ENCODE results near the gene XNDC1N. TPM values are rescaled to one million over a fixed set of nuclear protein-coding genes. Genes with fewer than 3 reads are reported as not detected.
A peak's percentile ranks its signal among the peaks of the same experiment; 100 is the strongest.

Gene XNDC1N
- total and polyA plus RNA-seq, 10 donors, result 2.5 to 19.2 (median 12.3) TPM

DNA sequence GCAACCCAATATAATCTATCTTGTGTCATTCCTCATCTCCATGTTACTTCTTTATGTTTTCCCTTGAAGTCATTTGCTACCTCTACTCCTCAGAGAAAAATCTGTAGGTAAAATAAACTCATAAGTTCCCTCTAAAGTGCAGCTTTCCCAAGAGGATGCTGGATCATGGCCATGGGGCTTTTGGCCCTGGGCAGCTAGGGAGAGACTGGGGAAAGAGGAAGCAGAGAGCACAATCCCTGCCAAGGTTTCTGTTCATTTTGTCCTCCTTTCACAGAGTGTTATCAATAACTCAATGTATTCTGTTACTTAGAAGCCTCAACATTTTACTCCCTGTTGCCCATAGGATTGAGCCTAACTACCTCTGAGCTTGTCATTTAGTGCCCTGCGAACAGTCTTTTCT, 9.4 kb upstream of the XNDC1N start:
- no peak for TF ChIP-seq POLR2A (IDR thresholded peaks at IDR 0.05)
- no peak for TF ChIP-seq POLR2AphosphoS5 (IDR thresholded peaks at IDR 0.05)
- TF ChIP-seq, protein P1, sequence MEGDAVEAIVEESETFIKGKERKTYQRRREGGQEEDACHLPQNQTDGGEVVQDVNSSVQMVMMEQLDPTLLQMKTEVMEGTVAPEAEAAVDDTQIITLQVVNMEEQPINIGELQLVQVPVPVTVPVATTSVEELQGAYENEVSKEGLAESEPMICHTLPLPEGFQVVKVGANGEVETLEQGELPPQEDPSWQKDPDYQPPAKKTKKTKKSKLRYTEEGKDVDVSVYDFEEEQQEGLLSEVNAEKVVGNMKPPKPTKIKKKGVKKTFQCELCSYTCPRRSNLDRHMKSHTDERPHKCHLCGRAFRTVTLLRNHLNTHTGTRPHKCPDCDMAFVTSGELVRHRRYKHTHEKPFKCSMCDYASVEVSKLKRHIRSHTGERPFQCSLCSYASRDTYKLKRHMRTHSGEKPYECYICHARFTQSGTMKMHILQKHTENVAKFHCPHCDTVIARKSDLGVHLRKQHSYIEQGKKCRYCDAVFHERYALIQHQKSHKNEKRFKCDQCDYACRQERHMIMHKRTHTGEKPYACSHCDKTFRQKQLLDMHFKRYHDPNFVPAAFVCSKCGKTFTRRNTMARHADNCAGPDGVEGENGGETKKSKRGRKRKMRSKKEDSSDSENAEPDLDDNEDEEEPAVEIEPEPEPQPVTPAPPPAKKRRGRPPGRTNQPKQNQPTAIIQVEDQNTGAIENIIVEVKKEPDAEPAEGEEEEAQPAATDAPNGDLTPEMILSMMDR (IDR thresholded peaks at IDR 0.05 in 8 of 11, conservative IDR thresholded peaks at IDR 0.05 in 3 of 11), result no peak
- WGBS, 5 donors, result 85 to 90% (median 88%) methylated on average over 1 of the region's 1 CpG
- H3K9me3 ChIP-seq, result no peaks in the 10 kb centered on the region
- intact Hi-C loops (cut with DNase I; ENCODE audit: low total_unique reads), result no loop called here
- no peaks in the 10 kb centered on the region for H3K27me3 ChIP-seq (replicated peaks in 1 of 7)
- peaks cover 0 to 20% (median 0%) of the 10 kb centered on the region in 6 donors for H3K36me3 ChIP-seq
- no peak overlapping the region for H3K4me3 ChIP-seq
- DNase-seq, result no peak
- H3K4me1 ChIP-seq, result peaks cover 9 to 52% (median 26%) of the 10 kb centered on the region in 6 donors
- H3K27ac ChIP-seq, result peak overlapping the region in 3 of 8 donors; percentile 14 to 34 (median 21)

DNA sequence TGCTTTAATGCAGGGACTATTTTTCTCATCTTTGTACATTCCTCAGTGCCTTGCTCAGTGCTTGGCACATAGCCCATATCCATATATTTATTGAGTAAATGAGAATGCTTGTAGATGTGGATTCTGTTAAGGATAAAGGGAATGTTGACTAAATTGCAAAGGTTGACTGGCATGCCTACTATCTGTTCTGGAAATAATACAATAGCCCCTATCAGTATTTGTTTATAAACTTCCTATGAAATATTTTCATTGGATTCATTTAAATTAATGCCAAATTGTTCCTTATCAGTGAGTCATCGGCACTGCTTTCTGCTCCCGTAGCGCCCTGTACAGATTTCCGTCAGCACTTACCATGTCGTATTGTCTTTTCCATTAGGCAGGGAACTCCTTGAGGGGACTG, 8.4 kb upstream of the XNDC1N start:
- TF ChIP-seq POLR2A (IDR thresholded peaks at IDR 0.05) (no peak), POLR2AphosphoS5 (IDR thresholded peaks at IDR 0.05) (no peak)
- TF ChIP-seq, protein P1 (IDR thresholded peaks at IDR 0.05 in 8 of 11, conservative IDR thresholded peaks at IDR 0.05 in 3 of 11), result no peak
- H3K9me3 ChIP-seq, result no peaks in the 10 kb centered on the region
- H3K27me3 ChIP-seq (replicated peaks in 1 of 7), result no peaks in the 10 kb centered on the region
- peaks cover 0 to 20% (median 0%) of the 10 kb centered on the region in 6 donors for H3K36me3 ChIP-seq
- peak overlapping the region in 3 of 8 donors; percentile 14 to 34 (median 24) for H3K27ac ChIP-seq
- intact Hi-C loops (cut with DNase I; ENCODE audit: low total_unique reads), result no loop called here
- WGBS, 5 donors, result 53 to 65% (median 64%) methylated on average over 5 of the region's 5 CpGs
- no peak overlapping the region for H3K4me3 ChIP-seq
- peaks cover 9 to 60% (median 27%) of the 10 kb centered on the region in 6 donors for H3K4me1 ChIP-seq
- no peak for DNase-seq

DNA sequence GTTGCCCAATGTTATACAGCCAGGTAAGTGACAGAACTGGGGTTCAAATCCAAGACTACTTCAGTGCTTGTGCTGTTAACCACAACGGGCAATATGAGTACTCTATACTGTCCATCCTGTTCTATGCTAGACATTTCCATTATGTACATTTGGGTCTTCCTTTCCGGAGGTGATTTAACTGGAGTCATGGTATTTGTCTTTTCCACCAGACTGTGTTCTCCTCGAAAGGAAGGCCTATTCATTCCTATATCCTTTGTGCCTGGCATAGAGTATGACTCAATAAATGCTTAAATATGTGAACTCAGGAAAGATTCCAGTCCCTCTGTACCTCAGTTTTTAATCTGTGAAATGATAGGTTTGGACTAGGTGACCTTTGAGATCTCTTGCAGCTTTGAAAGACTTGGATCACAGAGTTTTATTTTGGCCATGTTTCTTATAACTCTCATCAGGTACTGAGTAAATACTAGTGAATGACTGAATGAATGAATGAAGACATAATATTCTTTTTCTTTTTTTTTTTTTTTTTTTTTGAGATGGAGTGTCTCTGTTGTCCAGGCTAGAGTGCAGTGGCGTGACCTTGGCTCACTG, 7.0 kb upstream of the XNDC1N start:
- intact Hi-C loops (cut with DNase I; ENCODE audit: low total_unique reads), result no loop called here
- peaks cover 0 to 20% (median 0%) of the 10 kb centered on the region in 6 donors for H3K36me3 ChIP-seq
- no peaks in the 10 kb centered on the region for H3K9me3 ChIP-seq
- no peaks in the 10 kb centered on the region for H3K27me3 ChIP-seq (replicated peaks in 1 of 7)
- DNase-seq, result no peak
- H3K4me1 ChIP-seq, result peaks cover 9 to 74% (median 40%) of the 10 kb centered on the region in 6 donors
- 90 to 96% (median 91%) methylated on average over 4 of the region's 4 CpGs for WGBS, 5 donors
- H3K4me3 ChIP-seq, result no peak overlapping the region
- no peak overlapping the region for H3K27ac ChIP-seq
- TF ChIP-seq, protein P1 (IDR thresholded peaks at IDR 0.05 in 8 of 11, conservative IDR thresholded peaks at IDR 0.05 in 3 of 11), result no peak
- TF ChIP-seq POLR2AphosphoS5 (IDR thresholded peaks at IDR 0.05), result no peak
- TF ChIP-seq POLR2A (IDR thresholded peaks at IDR 0.05), result no peak

DNA sequence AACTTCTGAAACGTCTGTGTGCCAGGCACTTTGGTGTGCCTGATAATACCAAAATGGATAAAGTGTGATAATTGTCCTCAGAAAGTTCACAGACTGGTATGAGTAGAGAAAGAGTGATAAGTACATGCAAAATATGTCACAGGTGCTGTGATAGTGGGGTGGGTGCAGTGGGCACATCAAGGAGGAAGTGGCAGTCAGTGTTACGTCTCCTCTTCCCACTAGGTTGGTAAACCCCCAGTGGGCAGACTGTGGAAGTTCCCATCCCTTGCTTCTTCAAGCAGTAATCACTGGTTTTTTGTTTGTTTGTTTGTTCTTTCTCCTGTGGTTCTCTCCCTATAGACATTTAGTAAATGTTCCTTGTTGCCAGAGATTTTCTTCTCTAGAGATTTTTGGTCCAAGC, 5.8 kb upstream of the XNDC1N start:
- WGBS, 5 donors, result 20 to 43% (median 27%) methylated on average over 2 of the region's 2 CpGs
- no peak for TF ChIP-seq POLR2A (IDR thresholded peaks at IDR 0.05)
- TF ChIP-seq, protein P1 (IDR thresholded peaks at IDR 0.05 in 8 of 11, conservative IDR thresholded peaks at IDR 0.05 in 3 of 11), result peak in 1 of 11 experiments; percentile 10
- intact Hi-C loops (cut with DNase I; ENCODE audit: low total_unique reads), result no loop called here
- Histone ChIP-seq H3K4me1 (peaks cover 18 to 85% (median 52%) of the 10 kb centered on the region in 6 donors), H3K27ac (peak overlapping the region in 2 of 8 donors; percentile 2 to 13), H3K9me3 (no peaks in the 10 kb centered on the region), H3K4me3 (no peak overlapping the region), H3K27me3 (replicated peaks in 1 of 7) (no peaks in the 10 kb centered on the region), H3K36me3 (peaks cover 0 to 20% (median 0%) of the 10 kb centered on the region in 6 donors)
- no peak for DNase-seq

All from spleen (tissue), 11 donors.